Right atrium auricular region (tissue), 2 donors: ENCODE results near the gene SLC25A51. TPM values are rescaled to one million over a fixed set of nuclear protein-coding genes. Genes with fewer than 3 reads are reported as not detected.
A peak's percentile ranks its signal among the peaks of the same experiment; 100 is the strongest.

Experiments
- DNase-seq: peaks from one replicate; pipeline ENCODE4 v3.0.0-alpha.2; 2019; ENCODE audit warnings: low spot score
- H3K27ac ChIP-seq, 2 donors: fragments of 200-600 bp; sonication (generic); 1 replicate in 1 of 2; 2 replicates in 1 of 2; pipeline ENCODE4 v1.5.1; 2016 to 2019
- H3K27me3 ChIP-seq, 2 donors: fragments of 200-600 bp; sonication (generic); one replicate each; pipeline versions ENCODE4 v1.5.1 to v1.6.0; 2017 to 2019
- H3K36me3 ChIP-seq: fragments of 200-600 bp; sonication (generic); one replicate; pipeline ENCODE4 v1.5.1; 2016
- H3K4me1 ChIP-seq, 2 donors: fragments of 200-600 bp; sonication (generic); one replicate each; pipeline versions ENCODE4 v1.5.1 to v1.6.0; 2017 to 2019
- H3K4me3 ChIP-seq, 2 donors: fragments of 200-600 bp; sonication (generic); 1 replicate in 1 of 2; 2 replicates in 1 of 2; pipeline ENCODE4 v1.5.1; 2017 to 2019; ENCODE audit warnings: mild to moderate bottlenecking in 1 of 2, moderate library complexity in 1 of 2
- H3K9me3 ChIP-seq, 2 donors: fragments of 200-600 bp; sonication (generic); one replicate each; pipeline ENCODE4 v1.5.1; 2019
- CTCF ChIP-seq, 2 donors: fragments of 200-600 bp; sonication (generic); IDR thresholded peaks; one replicate each; pipeline ENCODE4 v1.5.1; 2019; ENCODE audit warnings: antibody characterized with exemption in 2 of 2
- total RNA-seq, 2 donors: library from RNA; depleted of rRNA; stranded (reverse); fragments of >200 nt; gene quantifications; one replicate each; pipeline ENCODE4 v1.1.0, GENCODE V29; 2016

The SLC25A51 gene
- total RNA-seq, 2 donors from 2014 or later: 23.5 to 27.1 TPM

GRCh38 chr9:37935096-37935495 lies 31.2 kb upstream of the SLC25A51 start:
- DNase-seq: no peak

GRCh38 chr9:37931592-37931991 lies 27.7 kb upstream of the SLC25A51 start:
- Histone ChIP-seq H3K4me3 (no peak overlapping the region), H3K36me3 (no peaks in the 10 kb centered on the region), H3K27me3 (no peaks in the 10 kb centered on the region), H3K27ac (no peak overlapping the region), H3K9me3 (no peaks in the 10 kb centered on the region), H3K4me1 (peaks cover 0 to 39% of the 10 kb centered on the region in 2 donors)
- TF ChIP-seq CTCF (IDR thresholded peaks at IDR 0.05): no peak
- no peak for DNase-seq

More at GRCh38 chr9:37935096-37935495, 31.2 kb upstream of the SLC25A51 start:
- Histone ChIP-seq H3K9me3 (no peaks in the 10 kb centered on the region), H3K4me1 (peaks cover 0 to 45% of the 10 kb centered on the region in 2 donors), H3K27ac (no peak overlapping the region), H3K4me3 (no peak overlapping the region), H3K27me3 (no peaks in the 10 kb centered on the region), H3K36me3 (no peaks in the 10 kb centered on the region)
- no peak for TF ChIP-seq CTCF (IDR thresholded peaks at IDR 0.05)

GRCh38 chr9:37929441-37929895 lies 25.5 kb upstream of the SLC25A51 start:
- no peak overlapping the region for H3K27ac ChIP-seq
- no peaks in the 10 kb centered on the region for H3K36me3 ChIP-seq
- DNase-seq: no peak
- no peaks in the 10 kb centered on the region for H3K27me3 ChIP-seq
- no peak for TF ChIP-seq CTCF (IDR thresholded peaks at IDR 0.05)
- no peak overlapping the region for H3K4me3 ChIP-seq
- H3K4me1 ChIP-seq: peaks cover 0 to 39% of the 10 kb centered on the region in 2 donors
- no peaks in the 10 kb centered on the region for H3K9me3 ChIP-seq

GRCh38 chr9:37928552-37929430 lies 24.9 kb upstream of the SLC25A51 start:
- Histone ChIP-seq H3K4me1 (peaks cover 0 to 39% of the 10 kb centered on the region in 2 donors), H3K9me3 (no peaks in the 10 kb centered on the region), H3K27me3 (no peaks in the 10 kb centered on the region), H3K36me3 (no peaks in the 10 kb centered on the region), H3K4me3 (no peak overlapping the region), H3K27ac (peak overlapping the region in 1 of 2 donors; percentile 7)
- no peak for TF ChIP-seq CTCF (IDR thresholded peaks at IDR 0.05)
- no peak for DNase-seq

- H3K4me1 ChIP-seq: peaks cover 0 to 43% of the 10 kb centered on the region in 2 donors
- no peaks in the 10 kb centered on the region for H3K27me3 ChIP-seq
- no peak for TF ChIP-seq CTCF (IDR thresholded peaks at IDR 0.05)
- H3K9me3 ChIP-seq: no peaks in the 10 kb centered on the region
- H3K27ac ChIP-seq: peak overlapping the region in 1 of 2 donors; percentile 7
- H3K36me3 ChIP-seq: no peaks in the 10 kb centered on the region
- H3K4me3 ChIP-seq: no peak overlapping the region
- DNase-seq: no peak
These were observed 23.9 kb upstream of the SLC25A51 start for GRCh38 chr9:37927601-37928551.
